Measurements from ENCODE around the gene ACAP2.

ACAP2 gene

DNA sequence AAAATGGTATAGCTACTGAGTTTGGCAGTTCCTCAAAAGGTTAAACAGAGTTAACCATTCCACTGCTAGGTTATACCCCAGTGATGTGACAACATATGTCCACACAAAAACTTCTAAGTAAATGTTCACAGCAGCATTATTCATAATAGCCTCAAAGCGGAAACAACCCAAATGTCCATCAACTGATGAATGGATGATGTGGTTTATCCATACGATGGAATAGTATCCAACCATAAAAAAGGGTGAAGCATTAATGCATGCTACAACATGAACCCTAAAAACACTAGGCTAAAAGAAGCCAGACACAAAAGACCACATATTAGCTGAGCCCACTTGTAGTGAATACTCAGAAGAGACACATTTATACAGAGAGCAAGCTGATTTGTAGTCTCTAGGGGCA, 180.9 kb downstream of the ACAP2 start:
- H3K4me3 ChIP-seq (ENCODE audit: low read length) = no peak overlapping the region
- TF ChIP-seq, protein P1, sequence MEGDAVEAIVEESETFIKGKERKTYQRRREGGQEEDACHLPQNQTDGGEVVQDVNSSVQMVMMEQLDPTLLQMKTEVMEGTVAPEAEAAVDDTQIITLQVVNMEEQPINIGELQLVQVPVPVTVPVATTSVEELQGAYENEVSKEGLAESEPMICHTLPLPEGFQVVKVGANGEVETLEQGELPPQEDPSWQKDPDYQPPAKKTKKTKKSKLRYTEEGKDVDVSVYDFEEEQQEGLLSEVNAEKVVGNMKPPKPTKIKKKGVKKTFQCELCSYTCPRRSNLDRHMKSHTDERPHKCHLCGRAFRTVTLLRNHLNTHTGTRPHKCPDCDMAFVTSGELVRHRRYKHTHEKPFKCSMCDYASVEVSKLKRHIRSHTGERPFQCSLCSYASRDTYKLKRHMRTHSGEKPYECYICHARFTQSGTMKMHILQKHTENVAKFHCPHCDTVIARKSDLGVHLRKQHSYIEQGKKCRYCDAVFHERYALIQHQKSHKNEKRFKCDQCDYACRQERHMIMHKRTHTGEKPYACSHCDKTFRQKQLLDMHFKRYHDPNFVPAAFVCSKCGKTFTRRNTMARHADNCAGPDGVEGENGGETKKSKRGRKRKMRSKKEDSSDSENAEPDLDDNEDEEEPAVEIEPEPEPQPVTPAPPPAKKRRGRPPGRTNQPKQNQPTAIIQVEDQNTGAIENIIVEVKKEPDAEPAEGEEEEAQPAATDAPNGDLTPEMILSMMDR (conservative IDR thresholded peaks at IDR 0.05; ENCODE audit: low read depth, low read length) = no peak
- no peak for DNase-seq (ENCODE audit: low read depth)

GRCh38 chr3:195260280-195260905, 182.4 kb downstream of the ACAP2 start:
- TF ChIP-seq, protein P1 (conservative IDR thresholded peaks at IDR 0.05; ENCODE audit: low read depth, low read length) = no peak
- no peak for DNase-seq (ENCODE audit: low read depth)
- peak overlapping the region; percentile 67 for H3K4me3 ChIP-seq (ENCODE audit: low read length)

GRCh38 chr3:195259475-195260279, 183.1 kb downstream of the ACAP2 start:
- TF ChIP-seq, protein P1 (conservative IDR thresholded peaks at IDR 0.05; ENCODE audit: low read depth, low read length) = peak; percentile 26
- DNase-seq (ENCODE audit: low read depth) = no peak
- H3K4me3 ChIP-seq (ENCODE audit: low read length) = peak overlapping the region; percentile 50

DNA sequence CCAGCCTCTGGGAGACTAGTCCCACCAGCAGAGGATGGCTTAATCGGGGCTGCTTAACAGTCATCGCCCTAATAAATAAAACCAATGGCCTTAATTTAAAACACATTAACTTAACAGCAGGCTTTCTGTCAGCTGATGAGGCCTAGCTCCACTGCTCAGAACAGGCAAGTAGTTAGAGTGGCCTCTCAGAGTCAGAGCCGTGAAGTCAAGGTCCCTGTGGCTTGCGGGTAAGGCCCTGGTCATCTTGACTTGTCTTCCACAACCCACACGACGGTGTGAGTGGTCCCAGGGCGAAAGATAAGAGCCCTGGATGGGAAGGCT, 183.7 kb downstream of the ACAP2 start:
- DNase-seq (ENCODE audit: low read depth) = no peak
- TF ChIP-seq, protein P1 (conservative IDR thresholded peaks at IDR 0.05; ENCODE audit: low read depth, low read length) = no peak
- H3K4me3 ChIP-seq (ENCODE audit: low read length) = peak overlapping the region; percentile 50

GRCh38 chr3:195258449-195259153, 184.2 kb downstream of the ACAP2 start:
- TF ChIP-seq, protein P1 (conservative IDR thresholded peaks at IDR 0.05; ENCODE audit: low read depth, low read length) = no peak
- no peak overlapping the region for H3K4me3 ChIP-seq (ENCODE audit: low read length)
- DNase-seq (ENCODE audit: low read depth) = no peak

DNA sequence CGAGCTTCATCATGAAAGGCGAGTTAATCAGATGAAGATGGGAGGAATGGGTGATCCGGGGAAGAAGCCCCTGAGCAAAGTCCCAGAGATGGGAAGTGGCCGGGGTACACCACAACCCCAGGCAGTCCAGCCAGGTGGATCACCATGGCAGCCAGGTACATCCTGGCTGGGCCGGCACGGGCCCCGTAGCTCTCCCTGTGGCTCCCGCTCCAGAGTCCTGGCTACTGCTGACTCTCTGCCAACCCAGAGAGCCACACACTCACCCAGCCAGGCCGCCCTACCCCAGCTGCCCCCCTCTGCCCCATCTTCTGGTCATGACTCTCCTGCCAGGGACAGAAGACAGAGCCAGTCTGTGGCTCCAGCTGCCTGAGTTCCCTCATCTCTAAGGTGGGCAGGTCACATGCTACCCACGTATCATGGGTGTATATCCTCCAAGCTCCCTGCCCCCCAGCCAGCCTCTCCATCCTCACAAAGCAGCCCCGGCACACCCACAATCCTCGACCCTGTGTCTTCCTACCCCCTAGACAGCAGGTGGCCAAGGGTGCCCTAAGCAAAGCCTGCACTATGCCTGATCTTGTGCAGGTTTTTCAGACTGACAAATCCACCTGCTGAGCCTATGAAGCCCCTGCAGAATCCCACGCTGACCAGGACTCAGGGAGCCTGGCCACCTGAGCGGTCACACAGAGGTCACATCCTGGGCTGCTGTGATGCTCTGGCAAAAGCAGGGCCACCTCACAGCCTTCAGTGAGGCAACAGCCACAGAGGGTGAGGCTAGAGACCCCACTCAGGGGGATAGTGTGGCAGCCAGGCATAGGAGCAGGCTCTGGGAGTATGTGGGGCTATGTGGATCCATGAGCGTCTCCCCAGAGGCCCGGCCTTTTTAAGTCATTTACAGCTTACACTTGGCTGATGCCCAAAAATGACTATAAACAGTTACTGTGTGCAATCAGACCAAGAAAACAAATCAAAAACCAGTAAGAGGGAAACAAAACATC, 185.1 kb downstream of the ACAP2 start:
- DNase-seq (ENCODE audit: low read depth) = no peak
- TF ChIP-seq, protein P1 (conservative IDR thresholded peaks at IDR 0.05; ENCODE audit: low read depth, low read length) = no peak
- H3K4me3 ChIP-seq (ENCODE audit: low read length) = no peak overlapping the region

All from retinal pigment epithelial cell (primary cell).